MM.1S (cell line): ENCODE results near the gene SHISA9.

Source experiments
- DNase-seq: peaks from one replicate; pipeline ENCODE4 v3.0.0-alpha.2; 2015
- H2AFZ ChIP-seq: fragments of 300-600 bp; sonication (generic); 2 replicates; pipeline ENCODE4 v1.6.0; 2016; ENCODE audit warnings: antibody characterized with exemption, low read length
- H3F3A ChIP-seq: fragments of 300-600 bp; sonication (generic); 2 replicates; pipeline ENCODE4 v1.6.1; 2016; ENCODE audit warnings: mild to moderate bottlenecking, antibody characterized with exemption, low read length, moderate library complexity, mixed read lengths; ENCODE audit not compliant: insufficient read depth
- H3K27ac ChIP-seq: fragments of 300-600 bp; sonication (generic); 2 replicates; pipeline ENCODE4 v1.5.1; 2016; ENCODE audit warnings: mild to moderate bottlenecking, low read length
- H3K27me3 ChIP-seq: fragments of 300-600 bp; sonication (generic); replicated peaks from 2 replicates; pipeline ENCODE4 v1.6.0; 2016; ENCODE audit warnings: low read length; ENCODE audit not compliant: insufficient read depth
- H3K36me3 ChIP-seq: fragments of 300-600 bp; sonication (generic); replicated peaks from 2 replicates; pipeline ENCODE4 v1.6.1; 2016; ENCODE audit warnings: mild to moderate bottlenecking, low read length, mixed read lengths; ENCODE audit not compliant: insufficient read depth
- H3K4me1 ChIP-seq: fragments of 300-600 bp; sonication (generic); 2 replicates; pipeline ENCODE4 v1.6.1; 2016; ENCODE audit warnings: low read length, mixed read lengths
- H3K4me2 ChIP-seq: fragments of 300-600 bp; sonication (generic); 2 replicates; pipeline ENCODE4 v1.6.0; 2016; ENCODE audit warnings: low read depth, low read length
- H3K4me3 ChIP-seq: fragments of 300-600 bp; sonication (generic); 2 replicates; pipeline ENCODE4 v1.5.1; 2016; ENCODE audit warnings: low read length, mixed read lengths
- H3K79me2 ChIP-seq: fragments of 300-600 bp; sonication (generic); 2 replicates; pipeline ENCODE4 v1.6.1; 2016; ENCODE audit warnings: mixed run types, low read length, mixed read lengths
- H3K9ac ChIP-seq: fragments of 300-600 bp; sonication (generic); 2 replicates; pipeline ENCODE4 v1.6.1; 2016; ENCODE audit warnings: low read length, mixed read lengths
- H3K9me2 ChIP-seq: fragments of 300-600 bp; sonication (generic); replicated peaks from 2 replicates; pipeline ENCODE4 v1.6.1; 2016; ENCODE audit warnings: mild to moderate bottlenecking, low read length, mixed read lengths; ENCODE audit not compliant: insufficient read depth
- H3K9me3 ChIP-seq: fragments of 300-600 bp; sonication (generic); replicated peaks from 2 replicates; pipeline ENCODE4 v1.6.1; 2016; ENCODE audit warnings: mild to moderate bottlenecking, low read length, mixed read lengths; ENCODE audit not compliant: insufficient read depth
- H4K20me1 ChIP-seq: fragments of 300-600 bp; sonication (generic); 2 replicates; pipeline ENCODE4 v1.6.1; 2016; ENCODE audit warnings: mild to moderate bottlenecking, low read length, moderate library complexity, mixed read lengths; ENCODE audit not compliant: insufficient read depth
- CTCF ChIP-seq: fragments of 300-600 bp; sonication (generic); IDR thresholded peaks from 2 replicates; pipeline ENCODE4 v1.5.1; 2016; ENCODE audit warnings: antibody characterized with exemption, low read length, mixed read lengths
- EZH2 ChIP-seq: fragments of 300-600 bp; sonication (generic); optimal IDR thresholded peaks from 2 replicates; pipeline ENCODE3; 2017; ENCODE audit warnings: low read depth, mild to moderate bottlenecking, antibody characterized with exemption, low read length, mixed read lengths
- EZH2phosphoT487 ChIP-seq: fragments of 300-600 bp; sonication (generic); IDR thresholded peaks from 2 replicates; pipeline ENCODE4 v1.6.1; 2018; ENCODE audit warnings: antibody characterized with exemption, low read length

Gene SHISA9

GRCh38 chr16:13127144-13127543 is 225.7 kb downstream of the SHISA9 start:
- no peak overlapping the region for H3K9ac ChIP-seq
- no peaks in the 10 kb centered on the region for H3K9me3 ChIP-seq
- no peaks in the 10 kb centered on the region for H4K20me1 ChIP-seq
- H3K9me2 ChIP-seq = no peaks in the 10 kb centered on the region
- DNase-seq = no peak
- no peak overlapping the region for H2AFZ ChIP-seq
- no peaks in the 10 kb centered on the region for H3K4me1 ChIP-seq
- H3K4me2 ChIP-seq = no peak overlapping the region
- no peak overlapping the region for H3K4me3 ChIP-seq
- H3F3A ChIP-seq = no peaks in the 10 kb centered on the region
- no peak overlapping the region for H3K27ac ChIP-seq
- TF ChIP-seq EZH2phosphoT487 (no peak), EZH2 (no peak), CTCF (no peak)
- no peaks in the 10 kb centered on the region for H3K36me3 ChIP-seq
- no peaks in the 10 kb centered on the region for H3K79me2 ChIP-seq
- H3K27me3 ChIP-seq = no peaks in the 10 kb centered on the region

DNA sequence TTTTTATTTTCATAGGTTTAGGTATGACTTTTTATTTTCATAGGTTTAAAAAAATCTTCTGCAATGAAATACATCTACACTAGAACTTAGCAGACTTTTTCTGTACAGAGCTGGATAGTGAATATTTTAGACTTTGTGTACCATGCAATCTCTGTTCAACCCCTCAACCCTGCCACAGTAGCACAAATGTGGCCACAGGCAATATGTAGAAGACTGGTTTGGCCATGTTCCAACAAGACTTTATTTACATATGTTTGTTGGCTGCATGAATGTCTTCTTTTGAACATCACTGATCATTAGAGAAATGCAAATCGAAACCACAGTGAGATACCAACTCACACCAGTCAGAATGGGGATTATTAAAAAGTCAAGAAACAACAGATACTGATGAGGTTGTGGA is 229.2 kb downstream of the SHISA9 start:
- H3K79me2 ChIP-seq = no peaks in the 10 kb centered on the region
- H3K9me3 ChIP-seq = no peaks in the 10 kb centered on the region
- H2AFZ ChIP-seq = no peak overlapping the region
- H3K4me1 ChIP-seq = no peaks in the 10 kb centered on the region
- H3K27me3 ChIP-seq = no peaks in the 10 kb centered on the region
- H3K27ac ChIP-seq = no peak overlapping the region
- no peak for TF ChIP-seq EZH2
- no peak for TF ChIP-seq EZH2phosphoT487
- TF ChIP-seq CTCF = no peak
- no peak overlapping the region for H3K9ac ChIP-seq
- no peak overlapping the region for H3K4me3 ChIP-seq
- no peak for DNase-seq
- H3K9me2 ChIP-seq = no peaks in the 10 kb centered on the region
- H3K36me3 ChIP-seq = no peaks in the 10 kb centered on the region
- H4K20me1 ChIP-seq = no peaks in the 10 kb centered on the region
- H3K4me2 ChIP-seq = no peak overlapping the region
- H3F3A ChIP-seq = no peaks in the 10 kb centered on the region

DNA sequence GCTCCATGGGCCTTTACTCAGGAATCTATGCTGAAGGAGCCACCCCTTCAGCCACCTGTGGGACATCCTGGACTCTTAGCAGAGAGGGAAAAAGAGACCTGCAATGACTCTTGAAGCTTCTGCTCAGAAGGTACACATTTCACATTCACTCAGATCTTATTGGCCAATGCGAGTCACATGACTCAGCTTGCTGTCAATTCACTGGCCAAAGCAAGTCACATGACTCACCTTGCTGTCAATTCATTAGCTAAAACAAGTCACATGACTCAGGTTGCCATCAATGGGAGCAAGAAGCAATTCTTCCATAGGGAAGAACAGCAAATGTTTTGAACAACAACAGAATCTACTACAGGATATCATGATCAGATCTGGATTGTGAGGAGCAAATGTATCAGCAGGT is 233.4 kb downstream of the SHISA9 start:
- Histone ChIP-seq H3K4me2 (no peak overlapping the region), H3K36me3 (no peaks in the 10 kb centered on the region), H3K9me2 (no peaks in the 10 kb centered on the region), H3K27me3 (no peaks in the 10 kb centered on the region), H3K79me2 (no peaks in the 10 kb centered on the region), H3K9me3 (no peaks in the 10 kb centered on the region), H3K4me1 (no peaks in the 10 kb centered on the region), H2AFZ (no peak overlapping the region), H4K20me1 (no peaks in the 10 kb centered on the region), H3K27ac (no peak overlapping the region), H3K9ac (no peak overlapping the region), H3K4me3 (no peak overlapping the region), H3F3A (no peaks in the 10 kb centered on the region)
- TF ChIP-seq CTCF = no peak
- no peak for TF ChIP-seq EZH2phosphoT487
- no peak for TF ChIP-seq EZH2
- DNase-seq = no peak
